Measurements from ENCODE around the gene HMSD.

HMSD gene

GRCh38 chr18:63972002-63972376, 22.9 kb downstream of the HMSD start:
- in situ Hi-C loops (cut with HindIII; ENCODE audit: low sequenced_read_pairs) = no loop called here
- TF ChIP-seq, protein P1, sequence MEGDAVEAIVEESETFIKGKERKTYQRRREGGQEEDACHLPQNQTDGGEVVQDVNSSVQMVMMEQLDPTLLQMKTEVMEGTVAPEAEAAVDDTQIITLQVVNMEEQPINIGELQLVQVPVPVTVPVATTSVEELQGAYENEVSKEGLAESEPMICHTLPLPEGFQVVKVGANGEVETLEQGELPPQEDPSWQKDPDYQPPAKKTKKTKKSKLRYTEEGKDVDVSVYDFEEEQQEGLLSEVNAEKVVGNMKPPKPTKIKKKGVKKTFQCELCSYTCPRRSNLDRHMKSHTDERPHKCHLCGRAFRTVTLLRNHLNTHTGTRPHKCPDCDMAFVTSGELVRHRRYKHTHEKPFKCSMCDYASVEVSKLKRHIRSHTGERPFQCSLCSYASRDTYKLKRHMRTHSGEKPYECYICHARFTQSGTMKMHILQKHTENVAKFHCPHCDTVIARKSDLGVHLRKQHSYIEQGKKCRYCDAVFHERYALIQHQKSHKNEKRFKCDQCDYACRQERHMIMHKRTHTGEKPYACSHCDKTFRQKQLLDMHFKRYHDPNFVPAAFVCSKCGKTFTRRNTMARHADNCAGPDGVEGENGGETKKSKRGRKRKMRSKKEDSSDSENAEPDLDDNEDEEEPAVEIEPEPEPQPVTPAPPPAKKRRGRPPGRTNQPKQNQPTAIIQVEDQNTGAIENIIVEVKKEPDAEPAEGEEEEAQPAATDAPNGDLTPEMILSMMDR (IDR thresholded peaks at IDR 0.05; ENCODE audit: low read depth, low read length, missing control alignments) = no peak
- DNase-seq (ENCODE audit: low read depth) = no peak
- H3K4me3 ChIP-seq (ENCODE audit: low read depth, low read length) = no peak overlapping the region

GRCh38 chr18:63974991-63975390, 25.9 kb downstream of the HMSD start:
- TF ChIP-seq, protein P1 (IDR thresholded peaks at IDR 0.05; ENCODE audit: low read depth, low read length, missing control alignments) = peak; percentile 49
- no peak for DNase-seq (ENCODE audit: low read depth)
- in situ Hi-C loops (cut with HindIII; ENCODE audit: low sequenced_read_pairs) = no loop called here
- no peak overlapping the region for H3K4me3 ChIP-seq (ENCODE audit: low read depth, low read length)

DNA sequence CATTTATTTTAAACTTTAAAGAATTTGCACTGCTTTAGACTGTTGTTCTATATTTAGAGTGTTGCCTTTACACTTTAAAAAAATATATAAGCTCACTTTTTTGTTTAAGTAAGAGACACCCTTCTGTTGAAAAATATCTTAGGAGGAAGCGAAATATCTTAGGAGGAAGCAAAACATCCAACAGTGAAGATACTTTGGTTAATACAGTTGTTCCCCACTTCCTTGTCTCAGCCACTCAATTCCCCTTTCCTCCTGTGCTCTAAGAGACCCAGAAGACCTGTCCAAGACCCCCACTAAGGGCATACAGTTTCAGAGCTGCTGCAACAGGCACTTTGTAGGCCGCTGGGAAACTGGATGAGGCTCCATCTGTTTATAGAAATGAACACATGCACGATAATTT, 26.5 kb downstream of the HMSD start:
- TF ChIP-seq, protein P1 (IDR thresholded peaks at IDR 0.05; ENCODE audit: low read depth, low read length, missing control alignments) = no peak
- no peak for DNase-seq (ENCODE audit: low read depth)
- no peak overlapping the region for H3K4me3 ChIP-seq (ENCODE audit: low read depth, low read length)
- in situ Hi-C loops (cut with HindIII; ENCODE audit: low sequenced_read_pairs) = no loop called here

DNA sequence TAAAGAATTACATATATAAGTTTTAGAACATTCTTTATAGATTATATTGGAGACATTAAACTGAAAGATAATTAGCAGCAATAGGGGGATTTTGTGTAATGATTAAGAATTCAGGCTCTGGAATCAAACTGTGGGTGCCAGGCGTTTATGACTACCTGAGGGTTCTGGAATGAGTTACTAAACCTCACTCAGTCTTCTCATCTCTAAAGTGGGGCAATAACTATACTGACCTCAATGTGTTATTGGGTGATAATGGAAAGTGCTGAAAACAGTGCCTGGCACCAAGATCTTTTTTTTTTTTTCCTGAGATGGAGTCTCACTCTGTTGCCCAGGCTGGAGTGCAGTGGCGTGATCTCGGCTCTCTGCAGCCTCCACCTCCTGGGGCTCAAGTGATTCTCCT, 27.9 kb downstream of the HMSD start:
- TF ChIP-seq, protein P1 (IDR thresholded peaks at IDR 0.05; ENCODE audit: low read depth, low read length, missing control alignments) = no peak
- in situ Hi-C loops (cut with HindIII; ENCODE audit: low sequenced_read_pairs) = no loop called here
- DNase-seq (ENCODE audit: low read depth) = no peak
- H3K4me3 ChIP-seq (ENCODE audit: low read depth, low read length) = no peak overlapping the region

DNA sequence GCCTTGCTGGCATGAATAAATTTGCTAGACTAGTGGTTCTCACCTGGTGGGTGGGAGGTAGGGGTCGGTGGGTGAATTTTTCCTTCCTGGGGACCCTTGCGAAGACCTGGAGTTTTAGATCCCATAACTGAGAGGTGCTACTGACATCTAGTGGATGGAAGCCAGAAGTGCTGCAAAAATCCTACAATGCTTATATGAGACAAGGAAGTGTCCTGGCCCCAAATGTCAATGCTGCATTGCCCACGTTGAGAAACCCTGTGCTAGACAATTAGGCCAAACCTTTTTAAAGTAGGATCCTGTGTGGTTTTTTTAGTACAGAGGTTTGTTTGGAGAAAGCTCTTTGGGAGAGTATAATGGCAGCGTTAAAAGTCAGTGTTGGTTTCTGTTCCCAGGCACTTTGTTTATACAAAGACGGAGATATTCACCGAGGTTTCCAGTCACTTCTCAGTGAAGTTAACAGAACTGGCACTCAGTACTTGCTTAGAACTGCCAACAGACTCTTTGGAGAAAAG, 30.4 kb downstream of the HMSD start:
- peak; percentile 55 for DNase-seq (ENCODE audit: low read depth)
- TF ChIP-seq, protein P1 (IDR thresholded peaks at IDR 0.05; ENCODE audit: low read depth, low read length, missing control alignments) = peak; percentile 94
- peak overlapping the region; percentile 16 for H3K4me3 ChIP-seq (ENCODE audit: low read depth, low read length)
- in situ Hi-C loops (cut with HindIII; ENCODE audit: low sequenced_read_pairs) = no loop called here

DNA sequence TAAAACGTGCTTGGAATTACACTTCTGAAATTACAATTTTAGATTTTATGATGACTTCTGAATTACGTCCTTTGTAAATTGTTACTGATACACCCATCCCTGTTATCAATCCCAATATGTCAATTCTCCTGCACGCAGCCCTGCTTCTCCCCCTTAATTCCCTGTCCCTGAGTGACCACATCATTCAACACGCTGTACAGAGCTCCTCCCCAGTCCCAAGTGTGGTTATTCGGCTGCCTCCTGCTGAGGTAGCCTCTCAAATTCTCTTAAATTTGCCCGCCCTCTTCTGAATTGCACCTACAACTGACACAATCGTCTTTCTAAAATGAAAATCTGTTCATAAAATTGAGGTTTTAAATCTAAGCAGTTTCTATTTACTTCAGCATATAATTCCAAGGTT, 30.9 kb downstream of the HMSD start:
- DNase-seq (ENCODE audit: low read depth) = no peak
- in situ Hi-C loops (cut with HindIII; ENCODE audit: low sequenced_read_pairs) = no loop called here
- H3K4me3 ChIP-seq (ENCODE audit: low read depth, low read length) = no peak overlapping the region
- TF ChIP-seq, protein P1 (IDR thresholded peaks at IDR 0.05; ENCODE audit: low read depth, low read length, missing control alignments) = no peak
